OCI-LY3 (cell line): Measurements from ENCODE around the gene FBXO47.
A peak's percentile ranks its signal among the peaks of the same experiment; 100 is the strongest.

Experiments used
- H2AFZ ChIP-seq: fragments of 200-600, 300-600 bp; shearing (Covaris generic); 2 replicates; pipeline ENCODE4 v1.6.0; 2014; ENCODE audit warnings: antibody characterized with exemption, low read depth, low read length
- H3K27ac ChIP-seq: fragments of 200-600, 300-600 bp; sonication (generic); 2 replicates; pipeline ENCODE4 v1.5.1; 2014; ENCODE audit warnings: mild to moderate bottlenecking, low read length, moderate library complexity, mixed read lengths
- H3K27me3 ChIP-seq: fragments of 200-600, 300-600 bp; sonication (generic); 2 replicates; pipeline ENCODE4 v1.6.1; 2014; ENCODE audit warnings: low read depth, low read length, mixed read lengths
- H3K36me3 ChIP-seq: fragments of 200-600, 300-600 bp; sonication (generic); replicated peaks from 2 replicates; pipeline ENCODE3; 2014; ENCODE audit warnings: low read depth, low read length, mixed read lengths
- H3K4me1 ChIP-seq: fragments of 300-600, 200-600 bp; sonication (generic); 2 replicates; pipeline ENCODE4 v1.6.1; 2014; ENCODE audit warnings: low read length, mixed read lengths
- H3K4me2 ChIP-seq: fragments of 200-600, 300-600 bp; sonication (generic); 2 replicates; pipeline ENCODE4 v1.6.1; 2014; ENCODE audit warnings: low read length, mixed read lengths
- H3K4me3 ChIP-seq: fragments of 300-600, 200-600 bp; sonication (generic); 2 replicates; pipeline ENCODE4 v1.5.1; 2014; ENCODE audit warnings: antibody characterized with exemption, mild to moderate bottlenecking, low read length, moderate library complexity
- H3K79me2 ChIP-seq: fragments of 300-600, 200-600 bp; shearing (Covaris generic); 2 replicates; pipeline ENCODE4 v1.6.1; 2014; ENCODE audit warnings: mild to moderate bottlenecking, low read length, mixed read lengths
- H3K9ac ChIP-seq: fragments of 300-600, 200-600 bp; shearing (Covaris generic); 2 replicates; pipeline ENCODE4 v1.6.0; 2014; ENCODE audit warnings: mild to moderate bottlenecking, low read length, moderate library complexity
- H3K9me3 ChIP-seq: fragments of 200-600, 300-600 bp; shearing (Covaris generic); 2 replicates; pipeline ENCODE4 v1.6.1; 2014; ENCODE audit warnings: low read length, mixed read lengths; ENCODE audit not compliant: insufficient read depth
- H4K20me1 ChIP-seq: fragments of 200-600, 300-600 bp; sonication (generic); 2 replicates; pipeline ENCODE4 v1.6.1; 2016; ENCODE audit warnings: low read length, mixed read lengths; ENCODE audit not compliant: insufficient read depth
- CTCF ChIP-seq: fragments of 200-600, 300-600 bp; sonication (generic); IDR thresholded peaks from 2 replicates; pipeline ENCODE4 v1.5.1; 2014; ENCODE audit warnings: antibody characterized with exemption, low read length, low read depth
- EZH2phosphoT487 ChIP-seq: fragments of 200-600 bp; shearing (Covaris generic); IDR thresholded peaks from 2 replicates; pipeline ENCODE4 v1.6.1; 2018; ENCODE audit warnings: antibody characterized with exemption, mixed run types, low read depth

FBXO47 gene

GRCh38 chr17:38893113-38893512 lies 74.1 kb downstream of the FBXO47 start:
- TF ChIP-seq CTCF (no peak), EZH2phosphoT487 (no peak)
- Histone ChIP-seq H3K79me2 (no peaks in the 10 kb centered on the region), H3K36me3 (peaks cover 35% of the 10 kb centered on the region), H4K20me1 (peaks cover 7% of the 10 kb centered on the region; the same call in 1 of the 2 replicates), H3K4me3 (no peak overlapping the region), H3K27ac (no peak overlapping the region), H3K9me3 (no peaks in the 10 kb centered on the region), H3K27me3 (no peaks in the 10 kb centered on the region), H3K9ac (no peak overlapping the region), H2AFZ (no peak overlapping the region), H3K4me1 (peaks cover 39% of the 10 kb centered on the region), H3K4me2 (no peak overlapping the region)

- no peak overlapping the region for H3K4me3 ChIP-seq
- H3K79me2 ChIP-seq, result no peaks in the 10 kb centered on the region
These were observed 74.6 kb downstream of the FBXO47 start for GRCh38 chr17:38892620-38893019.

DNA sequence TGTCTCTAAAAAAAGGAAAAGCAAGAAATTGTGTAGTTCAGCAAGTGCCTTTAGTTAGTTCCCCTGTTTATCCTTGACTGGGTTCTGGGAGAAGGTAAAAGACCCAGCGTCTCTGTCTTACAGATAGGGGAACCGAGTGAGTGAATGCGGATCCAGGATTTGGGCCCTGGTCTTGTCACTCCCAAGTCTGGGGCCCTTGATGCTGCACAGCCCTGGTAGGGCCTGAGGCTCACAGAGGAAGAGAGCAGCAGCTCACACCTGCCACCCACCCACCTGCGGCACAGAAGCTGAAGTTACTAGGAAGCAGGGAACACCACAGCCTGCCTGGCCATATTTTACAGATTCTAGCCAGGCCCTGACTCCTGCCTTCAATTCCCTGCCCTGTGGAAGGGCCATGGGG lies 75.1 kb downstream of the FBXO47 start:
- H3K27ac ChIP-seq, result peak overlapping the region; percentile 88
- peak overlapping the region; percentile 41; the same call in 1 of the 2 replicates for H3K9ac ChIP-seq
- no peak overlapping the region for H2AFZ ChIP-seq
- no peak for TF ChIP-seq CTCF
- no peak for TF ChIP-seq EZH2phosphoT487
- no peaks in the 10 kb centered on the region for H3K79me2 ChIP-seq
- no peaks in the 10 kb centered on the region for H3K27me3 ChIP-seq
- H3K36me3 ChIP-seq, result peaks cover 32% of the 10 kb centered on the region
- no peaks in the 10 kb centered on the region for H3K9me3 ChIP-seq
- H4K20me1 ChIP-seq, result peaks cover 16% of the 10 kb centered on the region; the same call in 1 of the 2 replicates
- peaks cover 31% of the 10 kb centered on the region for H3K4me1 ChIP-seq
- peak overlapping the region; percentile 53 for H3K4me2 ChIP-seq
- H3K4me3 ChIP-seq, result peak overlapping the region; percentile 23

More at GRCh38 chr17:38892620-38893019, 74.6 kb downstream of the FBXO47 start:
- no peaks in the 10 kb centered on the region for H3K9me3 ChIP-seq
- H3K9ac ChIP-seq, result peak overlapping the region; percentile 31; the same call in 1 of the 2 replicates
- H2AFZ ChIP-seq, result no peak overlapping the region
- no peaks in the 10 kb centered on the region for H3K27me3 ChIP-seq
- H3K4me2 ChIP-seq, result peak overlapping the region; percentile 53
- H3K36me3 ChIP-seq, result peaks cover 35% of the 10 kb centered on the region
- H3K4me1 ChIP-seq, result peaks cover 34% of the 10 kb centered on the region
- peaks cover 11% of the 10 kb centered on the region; the same call in 1 of the 2 replicates for H4K20me1 ChIP-seq
- TF ChIP-seq CTCF (no peak), EZH2phosphoT487 (no peak)
- H3K27ac ChIP-seq, result peak overlapping the region; percentile 88

DNA sequence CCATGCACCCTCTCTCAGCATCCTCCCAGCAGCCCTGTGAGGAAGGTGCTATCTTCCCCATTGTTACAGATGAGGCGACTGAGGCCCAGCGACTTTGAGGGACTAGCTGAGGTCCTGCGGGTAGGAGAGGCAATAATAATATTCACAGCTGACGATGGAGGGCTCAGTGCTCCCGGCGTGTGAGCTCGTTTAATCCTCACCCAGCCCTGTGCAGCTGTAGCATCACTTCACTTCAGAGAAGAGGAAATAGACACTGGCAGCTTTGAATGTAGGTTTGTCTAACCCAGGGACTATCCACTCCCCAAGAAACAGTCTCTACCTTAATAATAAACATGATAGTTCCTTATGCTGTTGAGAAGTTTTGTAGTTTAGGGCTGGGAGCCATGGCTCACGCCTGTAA lies 75.8 kb downstream of the FBXO47 start:
- no peaks in the 10 kb centered on the region for H3K9me3 ChIP-seq
- H3K36me3 ChIP-seq, result peaks cover 27% of the 10 kb centered on the region
- no peak for TF ChIP-seq EZH2phosphoT487
- no peak for TF ChIP-seq CTCF
- H3K4me1 ChIP-seq, result peaks cover 31% of the 10 kb centered on the region
- H2AFZ ChIP-seq, result no peak overlapping the region
- no peaks in the 10 kb centered on the region for H3K79me2 ChIP-seq
- H3K4me3 ChIP-seq, result peak overlapping the region; percentile 23
- peak overlapping the region; percentile 88 for H3K27ac ChIP-seq
- H3K27me3 ChIP-seq, result no peaks in the 10 kb centered on the region
- peak overlapping the region; percentile 53 for H3K4me2 ChIP-seq
- H3K9ac ChIP-seq, result peak overlapping the region; percentile 41; the same call in 1 of the 2 replicates
- H4K20me1 ChIP-seq, result peaks cover 20% of the 10 kb centered on the region; the same call in 1 of the 2 replicates
